PC-3 (cell line): Measurements from ENCODE around the gene DNER. TPM values are rescaled to one million over a fixed set of nuclear protein-coding genes. Genes with fewer than 3 reads are reported as not detected.

Experiments
- ATAC-seq: fragments of 200-7000 bp; cut with Tn5 transposase; 2 replicates; pipeline ENCODE4 v1.9.1; 2020; ENCODE audit warnings: mild to moderate bottlenecking, moderate library complexity
- BruUV-seq: library from RNA; stranded (reverse); fragments of 400-500 nt; replicated peaks from 2 replicates; lab custom pipeline; 2021; lab: Mats Ljungman, UMichigan
- CTCF ChIA-PET: fragments of 300-600 bp; sonication (Branson Sonifier 250); formaldehyde crosslinking; loops from one replicate; lab custom pipeline; 2022; ENCODE audit warnings: antibody characterized with exemption; lab: Charles Lee
- POLR2A ChIA-PET: fragments of 300-600 bp; sonication (Branson Sonifier 250); formaldehyde crosslinking; loops from one replicate; lab custom pipeline; 2022; ENCODE audit warnings: antibody characterized with exemption; ENCODE audit not compliant: unreplicated experiment; lab: Charles Lee
- DNase-seq: peaks from one replicate; pipeline ENCODE4 v3.0.0-alpha.2; 2015
- H2AFZ ChIP-seq: fragments of 300-600 bp; sonication (generic); 2 replicates; pipeline ENCODE4 v1.6.0; 2016; ENCODE audit warnings: antibody characterized with exemption, low read length
- H3F3A ChIP-seq: fragments of 300-600 bp; sonication (generic); one replicate; pipeline ENCODE4 v1.6.0; 2017; ENCODE audit warnings: antibody characterized with exemption, low read length, control low read depth, mild to moderate bottlenecking; ENCODE audit not compliant: unreplicated experiment
- H3K27ac ChIP-seq: fragments of 300-600 bp; sonication (generic); 2 replicates; pipeline ENCODE4 v1.5.1; 2016; ENCODE audit warnings: mild to moderate bottlenecking, low read length
- H3K27me3 ChIP-seq: fragments of 300-600 bp; sonication (generic); 2 replicates; pipeline ENCODE4 v1.6.1; 2016; ENCODE audit warnings: low read length, mixed read lengths
- H3K36me3 ChIP-seq: fragments of 300-600 bp; sonication (generic); 2 replicates; pipeline ENCODE4 v1.6.1; 2016; ENCODE audit warnings: low read depth, mixed run types, low read length, mixed read lengths
- H3K4me1 ChIP-seq: fragments of 300-600 bp; sonication (generic); 2 replicates; pipeline ENCODE4 v1.5.1; 2016; ENCODE audit warnings: low read length; ENCODE audit not compliant: insufficient read depth
- H3K4me2 ChIP-seq: fragments of 300-600 bp; sonication (generic); 2 replicates; pipeline ENCODE4 v1.6.0; 2016; ENCODE audit warnings: low read length
- H3K4me3 ChIP-seq: fragments of 300-600 bp; sonication (generic); 2 replicates; pipeline ENCODE4 v1.5.1; 2016; ENCODE audit warnings: mild to moderate bottlenecking, low read length, mixed read lengths
- H3K79me2 ChIP-seq: fragments of 300-600 bp; sonication (generic); 2 replicates; pipeline ENCODE4 v1.6.1; 2017; ENCODE audit warnings: low read length, mixed read lengths
- H3K9ac ChIP-seq: fragments of 300-600 bp; sonication (generic); 2 replicates; pipeline ENCODE4 v1.6.0; 2016; ENCODE audit warnings: mild to moderate bottlenecking, low read length
- H3K9me2 ChIP-seq: fragments of 300-600 bp; sonication (generic); replicated peaks from 2 replicates; pipeline ENCODE4 v1.6.1; 2016; ENCODE audit warnings: mixed run types, low read length, mixed read lengths
- H3K9me3 ChIP-seq: fragments of 300-600 bp; sonication (generic); 2 replicates; pipeline ENCODE4 v1.6.1; 2016; ENCODE audit warnings: low read length, mixed read lengths
- H4K20me1 ChIP-seq: fragments of 300-600 bp; sonication (generic); 2 replicates; pipeline ENCODE4 v1.6.1; 2016; ENCODE audit warnings: low read length, mixed read lengths
- EZH2 ChIP-seq: fragments of 300-600 bp; sonication (generic); IDR thresholded peaks from one replicate; pipeline ENCODE4 v1.6.1; 2017; ENCODE audit warnings: antibody characterized with exemption, mild to moderate bottlenecking, low read length; ENCODE audit not compliant: unreplicated experiment
- EZH2phosphoT487 ChIP-seq: fragments of 300-600 bp; sonication (generic); IDR thresholded peaks from 2 replicates; pipeline ENCODE4 v1.6.1; 2018; ENCODE audit warnings: mild to moderate bottlenecking, antibody characterized with exemption, low read length, borderline replicate concordance
- intact Hi-C: fragments of 100-400 bp; cut with micrococcal nuclease; formaldehyde crosslinking; loops from 2 replicates; pipeline ENCODE4 v1.9.0; 2023
- total RNA-seq: library from RNA; depleted of rRNA; stranded (reverse); fragments of >200 nt; gene quantifications from 2 replicates; pipeline ENCODE4 v1.2.3, GENCODE V29; 2014
- TF ChIP-seq, protein P1 (sequence below): fragments of 300-600 bp; sonication (generic); conservative IDR thresholded peaks from 2 replicates; pipeline ENCODE4 v1.5.1; 2017; ENCODE audit warnings: antibody characterized with exemption, low read depth, mild to moderate bottlenecking, low read length

Gene DNER
- total RNA-seq, 1 experiment from 2014 or later, result 1.1 TPM

DNA sequence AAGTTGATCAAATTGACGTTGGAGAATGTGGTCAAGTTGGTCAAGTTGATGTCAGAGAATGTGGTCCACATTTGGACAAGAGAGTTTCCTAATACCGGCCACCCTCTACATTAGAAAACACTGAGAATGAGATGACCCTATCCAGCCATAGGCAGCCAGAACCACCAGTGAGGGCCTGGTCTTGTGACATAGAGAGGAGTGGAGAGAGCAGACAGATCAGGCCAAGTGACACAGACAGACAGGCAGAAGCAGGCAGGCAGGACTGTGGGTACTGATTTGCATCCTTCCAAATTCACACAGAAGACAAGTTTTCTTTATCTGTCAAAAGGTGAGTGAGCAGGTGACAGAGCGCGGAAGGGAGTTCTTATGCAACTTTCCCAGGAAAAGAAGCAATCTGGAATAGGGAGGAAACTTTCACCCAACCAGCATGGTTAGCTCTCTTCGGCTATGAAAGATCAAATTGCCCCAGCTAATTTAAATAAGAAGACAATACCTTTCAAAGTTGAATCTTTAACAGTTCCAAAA, 334.2 kb downstream of the DNER start:
- Histone ChIP-seq H3F3A (no peaks in the 10 kb centered on the region), H3K9ac (no peak overlapping the region), H3K9me3 (no peaks in the 10 kb centered on the region), H3K27me3 (no peaks in the 10 kb centered on the region), H3K4me3 (no peak overlapping the region), H3K4me1 (peaks cover 4% of the 10 kb centered on the region), H4K20me1 (no peaks in the 10 kb centered on the region), H3K9me2 (no peaks in the 10 kb centered on the region), H3K36me3 (no peaks in the 10 kb centered on the region), H3K79me2 (no peaks in the 10 kb centered on the region), H3K27ac (no peak overlapping the region), H2AFZ (no peak overlapping the region), H3K4me2 (no peak overlapping the region)
- intact Hi-C loops, result no loop called here
- TF ChIP-seq, protein P1, sequence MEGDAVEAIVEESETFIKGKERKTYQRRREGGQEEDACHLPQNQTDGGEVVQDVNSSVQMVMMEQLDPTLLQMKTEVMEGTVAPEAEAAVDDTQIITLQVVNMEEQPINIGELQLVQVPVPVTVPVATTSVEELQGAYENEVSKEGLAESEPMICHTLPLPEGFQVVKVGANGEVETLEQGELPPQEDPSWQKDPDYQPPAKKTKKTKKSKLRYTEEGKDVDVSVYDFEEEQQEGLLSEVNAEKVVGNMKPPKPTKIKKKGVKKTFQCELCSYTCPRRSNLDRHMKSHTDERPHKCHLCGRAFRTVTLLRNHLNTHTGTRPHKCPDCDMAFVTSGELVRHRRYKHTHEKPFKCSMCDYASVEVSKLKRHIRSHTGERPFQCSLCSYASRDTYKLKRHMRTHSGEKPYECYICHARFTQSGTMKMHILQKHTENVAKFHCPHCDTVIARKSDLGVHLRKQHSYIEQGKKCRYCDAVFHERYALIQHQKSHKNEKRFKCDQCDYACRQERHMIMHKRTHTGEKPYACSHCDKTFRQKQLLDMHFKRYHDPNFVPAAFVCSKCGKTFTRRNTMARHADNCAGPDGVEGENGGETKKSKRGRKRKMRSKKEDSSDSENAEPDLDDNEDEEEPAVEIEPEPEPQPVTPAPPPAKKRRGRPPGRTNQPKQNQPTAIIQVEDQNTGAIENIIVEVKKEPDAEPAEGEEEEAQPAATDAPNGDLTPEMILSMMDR, result no peak
- TF ChIP-seq EZH2phosphoT487, result no peak
- TF ChIP-seq EZH2, result no peak
- DNase-seq (no peak), ATAC-seq (no peak)
- ChIA-PET POLR2A (no interaction called here), CTCF (no interaction called here)
- no TSS peak for BruUV-seq

DNA sequence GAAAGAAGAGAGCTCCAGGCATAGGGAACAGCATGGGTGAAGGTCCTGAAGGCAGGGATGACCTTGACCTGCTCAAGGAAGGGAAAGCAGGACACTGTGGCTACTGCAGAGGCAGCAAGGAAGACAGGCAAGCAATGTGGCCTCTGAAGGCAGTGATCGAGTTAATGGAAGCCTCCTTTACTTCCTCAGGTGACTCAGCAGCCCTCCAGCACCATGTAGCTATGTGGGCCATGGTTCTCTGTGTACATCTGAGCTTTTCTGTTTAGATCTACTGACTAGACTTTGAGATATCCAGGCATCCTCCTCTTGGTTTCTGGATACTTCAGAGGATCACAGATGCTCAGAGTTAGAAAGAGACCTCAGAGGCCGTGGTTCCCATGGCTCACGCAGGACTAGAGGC, 336.0 kb downstream of the DNER start:
- no peak overlapping the region for H3K4me2 ChIP-seq
- DNase-seq (peak; percentile 7), ATAC-seq (no peak)
- no peak overlapping the region for H3K4me3 ChIP-seq
- TF ChIP-seq EZH2 (no peak), EZH2phosphoT487 (no peak)
- TF ChIP-seq, protein P1, result no peak
- intact Hi-C loops, result no loop called here
- H4K20me1 ChIP-seq, result no peaks in the 10 kb centered on the region
- H3F3A ChIP-seq, result no peaks in the 10 kb centered on the region
- no peaks in the 10 kb centered on the region for H3K9me2 ChIP-seq
- ChIA-PET POLR2A (no interaction called here), CTCF (no interaction called here)
- peaks cover 4% of the 10 kb centered on the region for H3K4me1 ChIP-seq
- H3K27me3 ChIP-seq, result no peaks in the 10 kb centered on the region
- H3K79me2 ChIP-seq, result no peaks in the 10 kb centered on the region
- H3K27ac ChIP-seq, result no peak overlapping the region
- no peaks in the 10 kb centered on the region for H3K9me3 ChIP-seq
- no TSS peak for BruUV-seq
- no peaks in the 10 kb centered on the region for H3K36me3 ChIP-seq
- no peak overlapping the region for H3K9ac ChIP-seq
- H2AFZ ChIP-seq, result no peak overlapping the region

DNA sequence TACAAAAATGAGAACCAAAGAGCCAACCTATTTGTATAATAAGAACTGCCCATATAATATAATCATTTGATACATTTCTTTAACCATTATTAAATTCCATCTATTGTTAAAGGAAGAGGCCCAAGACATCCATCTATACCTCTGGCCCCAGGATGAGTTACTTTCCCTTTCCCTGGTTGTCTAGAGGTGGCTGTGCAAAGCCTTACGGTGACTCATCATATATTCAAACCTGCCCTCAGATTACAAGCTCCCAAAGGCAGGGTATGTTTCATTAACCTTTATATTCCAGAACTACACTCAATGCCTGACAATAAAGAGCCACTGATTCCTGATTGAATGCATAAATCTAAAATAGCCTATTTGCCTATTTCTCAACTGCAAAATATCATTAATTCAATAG, 337.5 kb downstream of the DNER start:
- no peaks in the 10 kb centered on the region for H3K36me3 ChIP-seq
- peak; percentile 97 for ATAC-seq
- no peaks in the 10 kb centered on the region for H3K79me2 ChIP-seq
- no peak overlapping the region for H3K4me3 ChIP-seq
- POLR2A ChIA-PET, result no interaction called here
- H3F3A ChIP-seq, result no peaks in the 10 kb centered on the region
- BruUV-seq, result no TSS peak
- H3K9ac ChIP-seq, result no peak overlapping the region
- H4K20me1 ChIP-seq, result no peaks in the 10 kb centered on the region
- H3K9me2 ChIP-seq, result no peaks in the 10 kb centered on the region
- intact Hi-C loops, result no loop called here
- peaks cover 4% of the 10 kb centered on the region for H3K4me1 ChIP-seq
- H3K9me3 ChIP-seq, result no peaks in the 10 kb centered on the region
- TF ChIP-seq EZH2phosphoT487 (no peak), EZH2 (no peak)
- TF ChIP-seq, protein P1, result no peak
- H2AFZ ChIP-seq, result no peak overlapping the region
- no peak overlapping the region for H3K27ac ChIP-seq
- DNase-seq, result peak; percentile 65
- CTCF ChIA-PET, result no interaction called here
- H3K27me3 ChIP-seq, result no peaks in the 10 kb centered on the region
- no peak overlapping the region for H3K4me2 ChIP-seq
